ENCODE results near the gene OR10G4. TPM values are rescaled to one million over a fixed set of nuclear protein-coding genes. Genes with fewer than 3 reads are reported as not detected.
"Not testable (repeated sequence)": the region's sequence is repeated elsewhere in the genome, so short reads cannot be mapped to it uniquely, and the experiment has no call there.

The OR10G4 gene
- total and polyA plus RNA-seq, 2 donors (not counting 1 experiment from before 2014, with no cell fraction given): not detected

GRCh38 chr11:123977731-123978347, 35.0 kb upstream of the OR10G4 start, which contains the start of gene OR10S1:
TSS of gene OR10S1 (minus strand) at chr11:123977781. CDS start at chr11:123977664, 117 bp downstream.
- Histone ChIP-seq H3K9me3 (ENCODE audit: control insufficient read depth, insufficient read depth, low read depth, low read length) (no peaks in the 10 kb centered on the region), H3K4me1 (ENCODE audit: control insufficient read depth, extremely low read depth, insufficient read depth, low read length) (no peaks in the 10 kb centered on the region), H3K4me3 (replicated peaks in 1 of 4; ENCODE audit: control extremely low read depth in 1 of 4, insufficient read depth in 1 of 4, low read depth in 3 of 4, low read length in 4 of 4) (no peak within 1 kb of the TSS), H3K27me3 (ENCODE audit: control insufficient read depth, insufficient read depth, low read length) (no peaks in the 10 kb centered on the region), H4K20me1 (ENCODE audit: control insufficient read depth, extremely low read depth, insufficient read depth, low read length) (no peaks in the 10 kb centered on the region), H3K4me2 (ENCODE audit: extremely low read depth, insufficient read depth, low read length) (no peak within 1 kb of the TSS), H3K36me3 (ENCODE audit: control insufficient read depth, insufficient read depth, low read length) (no peaks in the 10 kb centered on the region), H3K9ac (ENCODE audit: insufficient read depth, low read length) (no peak within 1 kb of the TSS), H2AFZ (ENCODE audit: low read length) (no peak within 1 kb of the TSS), H3K79me2 (ENCODE audit: control insufficient read depth, insufficient read depth, low read length) (no peaks in the 10 kb centered on the region), H3K27ac (ENCODE audit: insufficient read depth, low read length) (no peak within 1 kb of the TSS)
- DNase-seq (ENCODE audit: low read depth in 2 of 2): no peak
- TF ChIP-seq CTCF (conservative IDR thresholded peaks at IDR 0.05 in 1 of 2, IDR thresholded peaks at IDR 0.05 in 1 of 2; ENCODE audit: low read depth in 1 of 2, low read length in 2 of 2): no peak
- TF ChIP-seq EZH2 (IDR thresholded peaks at IDR 0.05; ENCODE audit: low read length, missing control alignments): no peak

- H3K36me3 ChIP-seq (ENCODE audit: control insufficient read depth, insufficient read depth, low read length): no peaks in the 10 kb centered on the region
- no peak overlapping the region for H2AFZ ChIP-seq (ENCODE audit: low read length)
- no peak overlapping the region for H3K9ac ChIP-seq (ENCODE audit: insufficient read depth, low read length)
- H3K4me3 ChIP-seq (replicated peaks in 1 of 4; ENCODE audit: control extremely low read depth in 1 of 4, insufficient read depth in 1 of 4, low read depth in 3 of 4, low read length in 4 of 4): no peak overlapping the region
- H3K9me3 ChIP-seq (ENCODE audit: control insufficient read depth, insufficient read depth, low read depth, low read length): no peaks in the 10 kb centered on the region
- no peaks in the 10 kb centered on the region for H3K27me3 ChIP-seq (ENCODE audit: control insufficient read depth, insufficient read depth, low read length)
- H3K4me1 ChIP-seq (ENCODE audit: control insufficient read depth, extremely low read depth, insufficient read depth, low read length): no peaks in the 10 kb centered on the region
- no peak for TF ChIP-seq EZH2 (IDR thresholded peaks at IDR 0.05; ENCODE audit: low read length, missing control alignments)
- TF ChIP-seq CTCF (conservative IDR thresholded peaks at IDR 0.05 in 1 of 2, IDR thresholded peaks at IDR 0.05 in 1 of 2; ENCODE audit: low read depth in 1 of 2, low read length in 2 of 2): no peak
- H3K79me2 ChIP-seq (ENCODE audit: control insufficient read depth, insufficient read depth, low read length): no peaks in the 10 kb centered on the region
- no peak overlapping the region for H3K4me2 ChIP-seq (ENCODE audit: extremely low read depth, insufficient read depth, low read length)
- no peak for DNase-seq (ENCODE audit: low read depth in 2 of 2)
- no peak overlapping the region for H3K27ac ChIP-seq (ENCODE audit: insufficient read depth, low read length)
- H4K20me1 ChIP-seq (ENCODE audit: control insufficient read depth, extremely low read depth, insufficient read depth, low read length): no peaks in the 10 kb centered on the region
Measured at GRCh38 chr11:123979311-123979710, 33.5 kb upstream of the OR10G4 start.

GRCh38 chr11:123995119-123995518, 17.7 kb upstream of the OR10G4 start, which contains the start of gene OR10G6:
TSS of gene OR10G6 (minus strand) at chr11:123995161. CDS start at chr11:123995161, 0 bp downstream.
- no peak for TF ChIP-seq EZH2 (IDR thresholded peaks at IDR 0.05; ENCODE audit: low read length, missing control alignments)
- TF ChIP-seq CTCF (conservative IDR thresholded peaks at IDR 0.05 in 1 of 2, IDR thresholded peaks at IDR 0.05 in 1 of 2; ENCODE audit: low read depth in 1 of 2, low read length in 2 of 2): no peak
- H3K4me3 ChIP-seq (replicated peaks in 1 of 4; ENCODE audit: control extremely low read depth in 1 of 4, insufficient read depth in 1 of 4, low read depth in 3 of 4, low read length in 4 of 4): no peak within 1 kb of the TSS
- H2AFZ ChIP-seq (ENCODE audit: low read length): no peak within 1 kb of the TSS
- H3K4me2 ChIP-seq (ENCODE audit: extremely low read depth, insufficient read depth, low read length): no peak within 1 kb of the TSS
- H3K27ac ChIP-seq (ENCODE audit: insufficient read depth, low read length): no peak within 1 kb of the TSS
- H3K9me3 ChIP-seq (ENCODE audit: control insufficient read depth, insufficient read depth, low read depth, low read length): no peaks in the 10 kb centered on the region
- no peaks in the 10 kb centered on the region for H3K27me3 ChIP-seq (ENCODE audit: control insufficient read depth, insufficient read depth, low read length)
- DNase-seq (ENCODE audit: low read depth in 2 of 2): no peak
- no peaks in the 10 kb centered on the region for H3K4me1 ChIP-seq (ENCODE audit: control insufficient read depth, extremely low read depth, insufficient read depth, low read length)
- H4K20me1 ChIP-seq (ENCODE audit: control insufficient read depth, extremely low read depth, insufficient read depth, low read length): no peaks in the 10 kb centered on the region
- H3K9ac ChIP-seq (ENCODE audit: insufficient read depth, low read length): no peak within 1 kb of the TSS
- no peaks in the 10 kb centered on the region for H3K36me3 ChIP-seq (ENCODE audit: control insufficient read depth, insufficient read depth, low read length)
- no peaks in the 10 kb centered on the region for H3K79me2 ChIP-seq (ENCODE audit: control insufficient read depth, insufficient read depth, low read length)

GRCh38 chr11:124015837-124016236, 3.0 kb downstream of the OR10G4 start:
- not testable (repeated sequence) for H4K20me1 ChIP-seq (ENCODE audit: control insufficient read depth, extremely low read depth, insufficient read depth, low read length); H3K4me3 ChIP-seq (replicated peaks in 1 of 4; ENCODE audit: control extremely low read depth in 1 of 4, insufficient read depth in 1 of 4, low read depth in 3 of 4, low read length in 4 of 4); H3K9ac ChIP-seq (ENCODE audit: insufficient read depth, low read length); H3K27me3 ChIP-seq (ENCODE audit: control insufficient read depth, insufficient read depth, low read length); H2AFZ ChIP-seq (ENCODE audit: low read length); H3K9me3 ChIP-seq (ENCODE audit: control insufficient read depth, insufficient read depth, low read depth, low read length); H3K4me1 ChIP-seq (ENCODE audit: control insufficient read depth, extremely low read depth, insufficient read depth, low read length); H3K4me2 ChIP-seq (ENCODE audit: extremely low read depth, insufficient read depth, low read length); H3K79me2 ChIP-seq (ENCODE audit: control insufficient read depth, insufficient read depth, low read length); H3K36me3 ChIP-seq (ENCODE audit: control insufficient read depth, insufficient read depth, low read length); DNase-seq (ENCODE audit: low read depth in 2 of 2); H3K27ac ChIP-seq (ENCODE audit: insufficient read depth, low read length)
